GM12878 (cell line): ENCODE measurements around the gene VSTM2L. TPM values are rescaled to one million over a fixed set of nuclear protein-coding genes. Genes with fewer than 3 reads are reported as not detected.

ENCODE experiments used
- ATAC-seq: fragments of 200-7000 bp; cut with Tn5 transposase; 3 replicates; pipeline ENCODE4 v1.9.1; 2020; ENCODE audit warnings: mild to moderate bottlenecking, moderate library complexity
- BruUV-seq: library from RNA; stranded (reverse); fragments of 400-500 nt; replicated peaks from 2 replicates; lab custom pipeline; 2021; lab: Mats Ljungman, UMichigan
- CTCF ChIA-PET: fragments of 300-600 bp; sonication (Branson Sonifier 250); formaldehyde crosslinking; extraction: SDS; loops from one replicate; lab custom pipeline; 2021; ENCODE audit warnings: inconsistent platforms; lab: Yijun Ruan, JAX
- POLR2A ChIA-PET: fragments of 350-600 bp; formaldehyde crosslinking; extraction: SDS; loops from one replicate; lab custom pipeline; 2021; ENCODE audit warnings: inconsistent platforms; lab: Charles Lee
- RAD21 ChIA-PET: fragments of 300-600 bp; sonication (Branson Sonifier 250); formaldehyde crosslinking; loops from one replicate; lab custom pipeline; 2023; ENCODE audit warnings: antibody characterized with exemption; ENCODE audit not compliant: unreplicated experiment; lab: Charles Lee
- SMC1A ChIA-PET: fragments of 300-600 bp; sonication (Branson Sonifier 250); formaldehyde crosslinking; loops from one replicate; lab custom pipeline; 2023; ENCODE audit not compliant: unreplicated experiment, uncharacterized antibody; lab: Charles Lee
- DNase-seq: peaks from one replicate; pipeline ENCODE4 v3.0.0-alpha.2; 2011; ENCODE audit warnings: low read depth, low spot score
- FAIRE-seq: peaks from 3 replicates; lab custom pipeline; 2011; peaks lifted over from hg19 to GRCh38; lab: Jason Lieb, UNC
- H2AFZ ChIP-seq: 2 replicates; pipeline ENCODE4 v1.6.0; 2011; ENCODE audit warnings: low read depth, low read length, control low read depth; ENCODE audit not compliant: control insufficient read depth
- H3K27ac ChIP-seq: 2 replicates; pipeline ENCODE4 v1.5.1; 2011; ENCODE audit warnings: control low read depth; ENCODE audit not compliant: control insufficient read depth, insufficient read depth
- H3K27me3 ChIP-seq, 2 experiments: replicated peaks in 1 of 2; 2 replicates each; pipeline versions ENCODE4 v1.6.0 to v1.6.1; 2011; ENCODE audit warnings: low read length in 1 of 2; ENCODE audit not compliant: control insufficient read depth in 2 of 2, insufficient read depth in 2 of 2
- H3K36me3 ChIP-seq, 2 experiments: 2 replicates each; pipeline ENCODE4 v1.5.1; 2011; ENCODE audit warnings: low read length in 1 of 2; ENCODE audit not compliant: control insufficient read depth in 2 of 2, insufficient read depth in 2 of 2
- H3K4me1 ChIP-seq: 2 replicates; pipeline ENCODE4 v1.6.1; 2011; ENCODE audit warnings: mild to moderate bottlenecking, low read length, moderate library complexity, mixed read lengths; ENCODE audit not compliant: control insufficient read depth, insufficient read depth
- H3K4me2 ChIP-seq: 2 replicates; pipeline ENCODE4 v1.6.0; 2011; ENCODE audit warnings: control low read depth; ENCODE audit not compliant: control insufficient read depth, insufficient read depth
- H3K4me3 ChIP-seq: fragments of 200-600 bp; sonication (generic); 2 replicates; pipeline ENCODE4 v1.5.1; 2016
- H3K79me2 ChIP-seq: 2 replicates; pipeline ENCODE4 v1.6.0; 2011; ENCODE audit warnings: low read length; ENCODE audit not compliant: control insufficient read depth, insufficient read depth
- H3K9ac ChIP-seq: 2 replicates; pipeline ENCODE4 v1.8.0; 2011; ENCODE audit warnings: low read length, control low read depth, mixed read lengths; ENCODE audit not compliant: control insufficient read depth, insufficient read depth
- H3K9me3 ChIP-seq: replicated peaks from 3 replicates; pipeline ENCODE4 v1.5.1; 2011; ENCODE audit warnings: mild to moderate bottlenecking, low read length; ENCODE audit not compliant: control insufficient read depth, insufficient read depth
- H4K20me1 ChIP-seq: 2 replicates; pipeline ENCODE4 v1.6.0; 2011; ENCODE audit not compliant: control insufficient read depth, insufficient read depth
- NFYA ChIP-seq: IDR thresholded peaks from 2 replicates; pipeline ENCODE4 v1.6.1; 2011; ENCODE audit warnings: low read depth, mild to moderate bottlenecking, low read length, improper control_type of control experiment, borderline replicate concordance
- SIX5 ChIP-seq: IDR thresholded peaks from 2 replicates; pipeline ENCODE4 v1.6.1; 2011; ENCODE audit warnings: mild to moderate bottlenecking, low read depth, low read length, moderate library complexity; ENCODE audit not compliant: severe bottlenecking
- SMAD1 ChIP-seq: fragments of 450-650 bp; IDR thresholded peaks from 2 replicates; pipeline ENCODE4 v1.6.1; 2018; ENCODE audit warnings: mild to moderate bottlenecking, low read depth; ENCODE audit not compliant: partially characterized antibody
- ZNF207 ChIP-seq: fragments of 450-650 bp; IDR thresholded peaks from 2 replicates; pipeline ENCODE4 v1.6.1; 2014; ENCODE audit warnings: antibody characterized with exemption, mild to moderate bottlenecking, borderline replicate concordance
- WGBS: methylation state at CpG from one replicate; pipeline ENCODE4 v1.1.6; 2016; ENCODE audit warnings: low lambda C conversion rate; ENCODE audit not compliant: insufficient replicate concordance, insufficient coverage; ENCODE audit errors: missing lambda C conversion rate; 5-methylcytosine and 5-hydroxymethylcytosine counted together
- in situ Hi-C: fragments of 300-500 bp; cut with MboI; formaldehyde crosslinking; loops from 9 replicates; pipeline ENCODE4 v1.14.3; 2018; ENCODE audit warnings: mixed read lengths
- intact Hi-C: fragments of 100-400 bp; cut with micrococcal nuclease; formaldehyde crosslinking; loops from one replicate; pipeline ENCODE4 v1.14.2; 2022; ENCODE audit not compliant: unreplicated experiment
- polyA plus RNA-seq, 11 experiments: library from polyadenylated mRNA; depleted of rRNA in 4 of 11; unstranded in 6 of 11; stranded (reverse) in 5 of 11; fragments of >200 nt; fragmentation: Nextera tagmentation in 4 of 11; fragmentation: Illumina TruSeq in 1 of 11; extraction: Ambion mirVana in 4 of 11; extraction: Trizol in 1 of 11; gene quantifications; 1 replicate in 1 of 11; 2 replicates in 10 of 11; pipeline versions ENCODE4 v1.2.1 to v1.2.3, GENCODE V29; 2011 to 2016; ENCODE audit warnings: inconsistent platforms in 2 of 11, missing spikeins in 2 of 11, low read depth in 1 of 11
- total RNA-seq, 4 experiments: library from RNA; depleted of rRNA in 3 of 4; stranded (reverse); fragments of >200 nt in 3 of 4; fragmentation: Illumina TruSeq in 1 of 4; extraction: Trizol in 1 of 4; gene quantifications; 2 replicates each; pipeline versions ENCODE4 v1.2.1 to v1.2.3, GENCODE V29; 2013 to 2021
- TF ChIP-seq, protein P1 (sequence below): IDR thresholded peaks from 2 replicates; pipeline ENCODE4 v1.6.1; 2012; ENCODE audit warnings: low read depth, low read length, improper control_type of control experiment
- TF ChIP-seq, protein P2 (sequence below): fragments of 450-650 bp; IDR thresholded peaks from 2 replicates; pipeline ENCODE4 v1.6.1; 2017; ENCODE audit warnings: low read depth, mild to moderate bottlenecking, moderate library complexity
- TF ChIP-seq, protein P3 (sequence below): fragments of 450-650 bp; formaldehyde crosslinking; IDR thresholded peaks from 2 replicates; pipeline ENCODE4 v1.4.0; 2020; ENCODE audit warnings: mild to moderate bottlenecking, moderate library complexity

Gene VSTM2L
- total and polyA plus RNA-seq, 10 of the 15 experiments (the other 5 are each of a cell fraction or from before 2014, with no cell fraction given): 0.05 to 1.5 (median 0.63) TPM; not detected in 2

DNA sequence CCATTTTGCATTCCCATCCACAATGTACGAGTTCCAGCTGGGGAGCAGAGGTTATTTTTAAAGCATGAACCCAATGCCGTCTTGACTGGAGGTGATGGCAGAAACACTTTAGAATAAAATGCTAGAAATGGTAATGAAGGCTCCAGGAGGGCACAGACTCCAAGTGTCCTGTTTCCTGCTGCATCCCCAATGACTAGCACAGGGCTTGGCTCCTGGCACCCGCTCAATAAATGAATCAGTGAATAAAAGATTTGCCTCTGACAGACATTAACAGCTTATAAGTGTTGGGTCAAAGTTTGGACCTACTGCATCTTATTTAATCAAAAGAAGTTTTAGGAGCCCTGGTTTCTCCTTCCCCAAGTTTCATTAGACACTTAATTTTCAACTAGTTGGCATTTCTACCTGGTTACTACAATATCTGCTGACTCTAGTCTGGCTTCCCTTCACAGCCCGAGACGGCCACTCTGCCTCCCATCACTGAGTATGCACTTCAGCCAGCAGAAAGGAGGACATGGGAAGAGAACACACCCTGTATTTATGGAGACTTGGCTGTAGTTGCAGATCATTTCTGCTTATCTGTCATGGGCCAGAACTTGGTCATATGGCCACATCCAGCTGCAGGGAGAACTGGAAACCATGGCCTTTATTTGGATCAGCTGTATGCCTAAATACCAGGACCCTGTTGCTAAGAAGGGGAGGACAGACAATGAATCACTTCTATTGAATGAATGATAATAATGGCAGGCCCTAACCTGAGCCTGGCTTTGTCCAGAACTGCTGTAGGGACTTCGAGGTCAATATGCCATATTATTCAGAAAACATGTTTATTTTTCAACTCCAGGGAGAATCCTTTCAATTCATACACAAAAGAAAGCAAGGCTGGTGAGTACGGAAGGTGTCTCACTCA, 67.3 kb downstream of the VSTM2L start:
- no peaks in the 10 kb centered on the region; the same call in 2 of the 3 replicates for H3K9me3 ChIP-seq
- no peak overlapping the region for H3K4me3 ChIP-seq
- in situ Hi-C loops: no loop called here
- H3K4me1 ChIP-seq: no peaks in the 10 kb centered on the region; the same call in 1 of the 2 replicates
- H3K79me2 ChIP-seq: no peaks in the 10 kb centered on the region
- no peak for ATAC-seq
- POLR2A ChIA-PET: no interaction called here
- RAD21 ChIA-PET: no interaction called here
- BruUV-seq: no TSS peak
- no peaks in the 10 kb centered on the region for H3K36me3 ChIP-seq
- DNase-seq: no peak
- no peak overlapping the region for H3K4me2 ChIP-seq
- SMC1A ChIA-PET: no interaction called here
- WGBS: 62% methylated on average over 7 of the region's 7 CpGs
- H4K20me1 ChIP-seq: no peaks in the 10 kb centered on the region
- no peaks in the 10 kb centered on the region for H3K27me3 ChIP-seq
- CTCF ChIA-PET: no interaction called here
- TF ChIP-seq NFYA (no peak), SMAD1 (no peak), ZNF207 (no peak), SIX5 (no peak)
- TF ChIP-seq, protein P1, sequence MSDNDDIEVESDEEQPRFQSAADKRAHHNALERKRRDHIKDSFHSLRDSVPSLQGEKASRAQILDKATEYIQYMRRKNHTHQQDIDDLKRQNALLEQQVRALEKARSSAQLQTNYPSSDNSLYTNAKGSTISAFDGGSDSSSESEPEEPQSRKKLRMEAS: no peak
- TF ChIP-seq, protein P2, sequence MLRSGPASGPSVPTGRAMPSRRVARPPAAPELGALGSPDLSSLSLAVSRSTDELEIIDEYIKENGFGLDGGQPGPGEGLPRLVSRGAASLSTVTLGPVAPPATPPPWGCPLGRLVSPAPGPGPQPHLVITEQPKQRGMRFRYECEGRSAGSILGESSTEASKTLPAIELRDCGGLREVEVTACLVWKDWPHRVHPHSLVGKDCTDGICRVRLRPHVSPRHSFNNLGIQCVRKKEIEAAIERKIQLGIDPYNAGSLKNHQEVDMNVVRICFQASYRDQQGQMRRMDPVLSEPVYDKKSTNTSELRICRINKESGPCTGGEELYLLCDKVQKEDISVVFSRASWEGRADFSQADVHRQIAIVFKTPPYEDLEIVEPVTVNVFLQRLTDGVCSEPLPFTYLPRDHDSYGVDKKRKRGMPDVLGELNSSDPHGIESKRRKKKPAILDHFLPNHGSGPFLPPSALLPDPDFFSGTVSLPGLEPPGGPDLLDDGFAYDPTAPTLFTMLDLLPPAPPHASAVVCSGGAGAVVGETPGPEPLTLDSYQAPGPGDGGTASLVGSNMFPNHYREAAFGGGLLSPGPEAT: no peak
- TF ChIP-seq, protein P3, sequence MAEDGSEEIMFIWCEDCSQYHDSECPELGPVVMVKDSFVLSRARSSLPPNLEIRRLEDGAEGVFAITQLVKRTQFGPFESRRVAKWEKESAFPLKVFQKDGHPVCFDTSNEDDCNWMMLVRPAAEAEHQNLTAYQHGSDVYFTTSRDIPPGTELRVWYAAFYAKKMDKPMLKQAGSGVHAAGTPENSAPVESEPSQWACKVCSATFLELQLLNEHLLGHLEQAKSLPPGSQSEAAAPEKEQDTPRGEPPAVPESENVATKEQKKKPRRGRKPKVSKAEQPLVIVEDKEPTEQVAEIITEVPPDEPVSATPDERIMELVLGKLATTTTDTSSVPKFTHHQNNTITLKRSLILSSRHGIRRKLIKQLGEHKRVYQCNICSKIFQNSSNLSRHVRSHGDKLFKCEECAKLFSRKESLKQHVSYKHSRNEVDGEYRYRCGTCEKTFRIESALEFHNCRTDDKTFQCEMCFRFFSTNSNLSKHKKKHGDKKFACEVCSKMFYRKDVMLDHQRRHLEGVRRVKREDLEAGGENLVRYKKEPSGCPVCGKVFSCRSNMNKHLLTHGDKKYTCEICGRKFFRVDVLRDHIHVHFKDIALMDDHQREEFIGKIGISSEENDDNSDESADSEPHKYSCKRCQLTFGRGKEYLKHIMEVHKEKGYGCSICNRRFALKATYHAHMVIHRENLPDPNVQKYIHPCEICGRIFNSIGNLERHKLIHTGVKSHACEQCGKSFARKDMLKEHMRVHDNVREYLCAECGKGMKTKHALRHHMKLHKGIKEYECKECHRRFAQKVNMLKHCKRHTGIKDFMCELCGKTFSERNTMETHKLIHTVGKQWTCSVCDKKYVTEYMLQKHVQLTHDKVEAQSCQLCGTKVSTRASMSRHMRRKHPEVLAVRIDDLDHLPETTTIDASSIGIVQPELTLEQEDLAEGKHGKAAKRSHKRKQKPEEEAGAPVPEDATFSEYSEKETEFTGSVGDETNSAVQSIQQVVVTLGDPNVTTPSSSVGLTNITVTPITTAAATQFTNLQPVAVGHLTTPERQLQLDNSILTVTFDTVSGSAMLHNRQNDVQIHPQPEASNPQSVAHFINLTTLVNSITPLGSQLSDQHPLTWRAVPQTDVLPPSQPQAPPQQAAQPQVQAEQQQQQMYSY (CRISPR knock-in tag): no peak
- TF ChIP-seq, all 136 proteins: peak for 0
- FAIRE-seq: no peak
- Histone ChIP-seq H3K9ac (no peak overlapping the region), H2AFZ (no peak overlapping the region), H3K27ac (no peak overlapping the region)
- intact Hi-C loops: no loop called here
